Activated CD8-positive, alpha-beta memory T cell treated with anti-CD3 and anti-CD28 coated beads for 24 hours (primary cell): ENCODE data around the gene PRCC.

Experiments
- DNase-seq: peaks from one replicate; pipeline ENCODE4 v3.0.0-alpha.2; 2020

Gene PRCC

DNA sequence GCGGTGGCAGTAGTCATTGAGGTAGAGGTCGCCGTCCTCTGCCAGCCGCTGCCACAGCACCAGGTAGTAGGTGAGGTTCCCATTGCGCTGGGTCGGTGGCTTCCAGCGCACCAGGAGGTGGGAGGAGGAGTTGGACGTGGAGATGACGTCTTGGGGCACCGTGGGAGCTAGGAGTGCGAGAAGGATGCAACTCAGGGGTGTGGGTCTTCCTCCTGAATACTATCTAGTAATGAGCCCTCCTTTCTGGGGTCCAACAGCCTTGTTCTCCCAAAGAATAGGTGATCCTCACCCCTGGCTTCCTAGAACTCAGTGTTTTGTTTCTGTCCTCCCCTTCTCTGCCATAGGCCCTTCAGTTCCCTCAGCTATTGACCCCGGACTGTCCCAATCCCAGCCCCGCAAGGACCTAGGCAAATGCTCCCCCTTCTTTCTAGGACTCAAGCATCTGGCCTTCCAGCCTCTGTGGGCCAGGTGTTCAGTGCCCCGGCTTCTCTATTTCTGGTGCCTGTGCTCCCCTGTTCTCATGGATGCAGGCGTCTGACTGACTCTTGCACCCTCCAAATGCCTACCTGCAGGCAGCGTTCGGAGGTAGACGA, 78.7 kb downstream of the PRCC start:
- no peak for DNase-seq

DNA sequence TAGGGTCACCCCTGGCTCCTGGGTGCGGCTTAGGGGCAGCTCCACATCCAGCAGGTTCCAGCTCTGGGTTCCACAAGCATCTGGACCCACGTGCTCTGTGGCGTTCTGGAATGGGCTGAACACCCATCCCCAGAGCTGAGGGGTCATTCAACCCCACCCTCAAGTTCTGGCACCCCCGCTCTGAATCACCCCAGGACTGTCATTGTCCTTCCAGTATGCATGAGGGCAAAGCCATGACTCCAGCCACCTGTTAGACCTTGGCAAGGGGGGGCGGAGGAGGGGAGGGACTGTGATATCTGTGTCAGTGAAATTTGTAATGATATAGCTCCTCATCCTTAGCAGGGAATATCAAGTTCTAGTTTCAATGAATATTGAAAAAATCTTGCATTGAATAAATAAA, 79.3 kb downstream of the PRCC start:
- no peak for DNase-seq

DNA sequence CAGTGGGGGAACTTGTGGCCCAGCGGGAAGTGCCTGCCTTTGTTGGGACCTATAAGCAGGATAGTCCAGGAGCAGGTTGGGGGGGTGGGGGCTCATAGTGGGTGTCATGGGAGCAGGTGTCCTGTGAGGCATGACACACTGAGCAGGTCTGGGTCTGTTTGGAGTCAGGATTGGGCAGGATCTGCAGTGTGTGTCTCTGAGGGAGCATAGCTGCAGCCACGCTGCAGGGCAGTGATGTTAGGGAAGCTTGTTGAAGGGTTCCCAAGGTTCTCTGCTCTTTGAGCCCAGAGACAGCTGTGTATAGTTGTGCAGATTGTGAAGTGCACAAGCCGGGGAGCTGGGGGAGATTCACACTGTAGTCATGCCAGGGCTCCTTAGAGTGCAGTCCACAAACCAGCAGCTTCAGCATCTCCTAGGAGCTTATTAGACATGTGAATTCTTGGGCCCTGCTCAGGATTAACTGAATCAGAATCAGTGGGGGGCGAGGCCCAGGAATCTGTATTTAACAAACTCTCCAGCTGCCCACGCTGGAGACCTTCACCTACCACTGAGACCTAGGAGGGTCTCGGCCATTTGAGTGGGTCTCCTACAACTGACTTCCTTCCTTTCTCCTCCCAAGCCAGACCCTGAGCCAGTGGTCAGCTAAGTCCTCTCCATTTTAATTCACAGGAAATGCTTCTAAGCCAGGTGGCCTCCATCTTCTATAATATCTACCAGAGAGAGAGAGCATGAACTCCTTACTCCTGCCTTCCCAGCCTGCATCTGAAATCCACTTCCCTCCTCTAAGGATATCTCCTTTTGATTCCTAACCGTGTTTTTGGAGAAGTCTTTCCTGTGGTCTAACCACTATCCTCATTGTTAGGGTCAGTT, 80.5 kb downstream of the PRCC start:
- DNase-seq = no peak

DNA sequence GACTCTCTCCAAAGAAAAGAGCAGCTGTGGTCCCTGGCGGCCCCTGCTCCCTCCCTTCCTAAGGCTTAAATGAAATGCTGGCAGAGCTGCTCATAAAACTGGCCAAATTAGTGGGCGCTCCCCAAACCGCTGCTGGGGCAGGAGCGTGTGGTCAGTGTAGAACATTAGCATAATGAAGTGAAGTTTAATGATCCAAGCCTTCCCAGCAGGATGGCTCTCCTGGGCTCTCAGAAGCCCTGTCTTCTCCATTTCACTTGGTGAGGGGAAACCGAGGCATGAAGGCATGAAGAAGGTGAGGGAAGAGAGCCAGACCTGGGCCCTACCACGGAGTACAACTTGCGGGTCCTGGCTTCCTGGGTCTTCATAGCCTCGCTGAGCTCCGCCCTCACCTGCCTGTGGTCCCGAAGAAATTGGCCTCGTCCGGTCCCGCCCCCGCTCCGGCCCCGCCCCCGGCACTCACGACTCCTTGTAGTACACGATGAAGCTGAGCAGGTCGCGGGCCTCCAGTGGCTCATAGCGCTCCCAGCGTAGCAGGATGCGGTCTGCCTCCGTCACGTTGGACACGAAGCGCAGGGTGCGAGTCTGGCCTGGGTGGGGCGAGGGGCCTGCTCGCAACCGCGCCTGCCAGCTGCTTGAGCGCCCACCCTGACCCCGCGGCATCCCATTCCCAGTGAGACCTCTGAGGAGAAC, 81.3 kb downstream of the PRCC start:
- DNase-seq = peak; percentile 83

DNA sequence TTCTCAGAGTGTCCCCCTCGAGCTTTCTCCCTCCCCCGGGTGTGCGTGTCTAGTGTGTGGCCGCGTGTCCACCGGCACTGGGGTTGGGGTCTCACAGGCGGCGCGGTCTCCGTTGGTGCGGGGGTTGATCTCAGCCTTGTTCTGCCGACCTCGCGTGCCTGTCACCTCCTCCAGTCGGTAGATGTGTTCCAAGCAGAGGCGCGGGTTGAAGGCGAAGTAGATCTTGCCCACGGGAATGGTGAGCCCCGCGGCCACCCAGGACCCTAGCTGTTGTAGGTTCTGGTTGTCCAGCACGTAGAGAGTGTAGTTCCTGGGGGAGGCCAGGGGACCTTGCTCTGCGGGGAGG, 81.8 kb downstream of the PRCC start:
- DNase-seq = no peak
